Hippocampal formation (tissue), 2 donors: ENCODE data around the gene HSPB9.

Experiments
- DNase-seq, 2 donors: peaks; one replicate each; lab custom pipeline; 2025; lab: John Stamatoyannopoulos, UW

Gene HSPB9

GRCh38 chr17:42101513-42102292 lies 20.9 kb upstream of the HSPB9 start:
- DNase-seq, result peak in 1 of 2 donors; percentile 62

GRCh38 chr17:42103221-42103954 lies 19.2 kb upstream of the HSPB9 start:
- no peak for DNase-seq

GRCh38 chr17:42104264-42104663 lies 18.3 kb upstream of the HSPB9 start:
- no peak for DNase-seq

- DNase-seq, result no peak
Observed at GRCh38 chr17:42106009-42106408, 16.6 kb upstream of the HSPB9 start.

GRCh38 chr17:42107124-42107523 lies 15.5 kb upstream of the HSPB9 start:
- no peak for DNase-seq

GRCh38 chr17:42107597-42108576 lies 14.7 kb upstream of the HSPB9 start:
- DNase-seq, result no peak

GRCh38 chr17:42109086-42109485 lies 13.5 kb upstream of the HSPB9 start:
- DNase-seq, result no peak

GRCh38 chr17:42110301-42111264 lies 12.0 kb upstream of the HSPB9 start:
- DNase-seq, result no peak

GRCh38 chr17:42111265-42111636 lies 11.4 kb upstream of the HSPB9 start:
- no peak for DNase-seq

- DNase-seq, result peak in 1 of 2 donors; percentile 52
Observed at GRCh38 chr17:42111871-42112551, 10.6 kb upstream of the HSPB9 start.

GRCh38 chr17:42112552-42113176 lies 9.9 kb upstream of the HSPB9 start, which contains the start of gene DHX58:
DHX58 (minus strand) TSS chr17:42112714; CDS start chr17:42111892, 822 bp downstream.
- DNase-seq, result peak; percentile 24 to 88

- no peak for DNase-seq
Observed at GRCh38 chr17:42113293-42114069, 9.1 kb upstream of the HSPB9 start.

- DNase-seq, result no peak
Observed at GRCh38 chr17:42114118-42114517, 8.5 kb upstream of the HSPB9 start.

- DNase-seq, result peak; percentile 35 to 73
Observed at GRCh38 chr17:42116705-42117396, 5.8 kb upstream of the HSPB9 start.

- DNase-seq, result no peak
Observed at GRCh38 chr17:42117397-42118125, 5.0 kb upstream of the HSPB9 start.

- no peak for DNase-seq
Observed at GRCh38 chr17:42118126-42118510, 4.5 kb upstream of the HSPB9 start.

GRCh38 chr17:42118545-42118944 lies 4.1 kb upstream of the HSPB9 start:
- no peak for DNase-seq

GRCh38 chr17:42119301-42119700 lies 3.3 kb upstream of the HSPB9 start:
- DNase-seq, result no peak
